Upper lobe of left lung (tissue), 6 donors: ENCODE measurements around the gene ANKFN1. TPM values are rescaled to one million over a fixed set of nuclear protein-coding genes. Genes with fewer than 3 reads are reported as not detected.

Experiments used
- ATAC-seq, 2 donors: fragments of 200-7000 bp; cut with Tn5 transposase; one replicate each; pipeline ENCODE4 v1.9.1; 2022; ENCODE audit warnings: mild to moderate bottlenecking in 2 of 2, moderate library complexity in 2 of 2; ENCODE audit not compliant: low FRiP score in 2 of 2
- DNase-seq, 2 donors: peaks; one replicate each; pipeline ENCODE4 v3.0.0-alpha.2; 2019 to 2020
- H3K27ac ChIP-seq, 4 donors: fragments of 200-600 bp; sonication (generic); one replicate each; pipeline ENCODE4 v1.5.1; 2016 to 2019
- H3K27me3 ChIP-seq, 4 donors: fragments of 200-600 bp; sonication (generic); one replicate each; pipeline ENCODE4 v1.5.1; 2017 to 2019
- H3K36me3 ChIP-seq, 4 donors: fragments of 200-600 bp; sonication (generic); one replicate each; pipeline ENCODE4 v1.5.1; 2016 to 2019
- H3K4me1 ChIP-seq, 4 donors: fragments of 200-600 bp; sonication (generic); one replicate each; pipeline ENCODE4 v1.5.1; 2018 to 2019
- H3K4me3 ChIP-seq, 4 donors: fragments of 200-600 bp; sonication (generic); one replicate each; pipeline ENCODE4 v1.5.1; 2017 to 2019; ENCODE audit warnings: mild to moderate bottlenecking in 2 of 4, moderate library complexity in 1 of 4
- H3K9me3 ChIP-seq, 4 donors: fragments of 200-600 bp; sonication (generic); one replicate each; pipeline ENCODE4 v1.5.1; 2018 to 2019
- CTCF ChIP-seq, 6 experiments: fragments of 450-650 bp in 4 of 6; fragments of 200-600 bp in 2 of 6; sonication (generic) in 2 of 6; IDR thresholded peaks; one replicate each; pipeline ENCODE4 v1.5.1; 2016 to 2019; ENCODE audit warnings: antibody characterized with exemption in 6 of 6
- EP300 ChIP-seq, 4 donors: sonication (generic); formaldehyde crosslinking; IDR thresholded peaks; one replicate each; pipeline ENCODE4 v1.5.1; 2017; ENCODE audit warnings: antibody characterized with exemption in 4 of 4, control low read depth in 2 of 4
- POLR2A ChIP-seq, 4 donors: fragments of 450-650 bp; IDR thresholded peaks; one replicate each; pipeline ENCODE4 v1.5.1; 2016 to 2017; ENCODE audit warnings: antibody characterized with exemption in 4 of 4, mild to moderate bottlenecking in 2 of 4
- POLR2AphosphoS5 ChIP-seq, 2 donors: sonication (generic); formaldehyde crosslinking; IDR thresholded peaks; one replicate each; pipeline ENCODE4 v1.5.1; 2017; ENCODE audit warnings: antibody characterized with exemption in 2 of 2
- WGBS, 2 donors: methylation state at CpG; one replicate each; pipeline ENCODE4 v1.1.5; 2017 to 2018; 5-methylcytosine and 5-hydroxymethylcytosine counted together
- total RNA-seq, 6 donors: library from RNA; depleted of rRNA in 4 of 6; stranded (reverse); fragments of >200 nt in 4 of 6; gene quantifications; one replicate each; pipeline versions ENCODE4 v1.1.0 to v1.2.1, GENCODE V29; 2016 to 2021
- donor health status: DM: no; HTN: no; CAD: no; lungs with moderate emphysema.
- donor health status: DM: no; HTN: yes; CAD: no; lungs with severe emphysema.

Gene ANKFN1
- total RNA-seq, 6 donors from 2014 or later = 0.55 to 14.4 (median 2.6) TPM

GRCh38 chr17:56451629-56452028 is 298.4 kb downstream of the ANKFN1 start:
- Histone ChIP-seq H3K4me3 (no peak overlapping the region), H3K27ac (no peak overlapping the region), H3K4me1 (no peaks in the 10 kb centered on the region), H3K36me3 (no peaks in the 10 kb centered on the region), H3K27me3 (no peaks in the 10 kb centered on the region), H3K9me3 (no peaks in the 10 kb centered on the region)
- ATAC-seq (no peak), DNase-seq (no peak)
- WGBS, 2 donors = 94 to 96% methylated on average over 1 of the region's 1 CpG
- TF ChIP-seq POLR2A (IDR thresholded peaks at IDR 0.05) (no peak), EP300 (IDR thresholded peaks at IDR 0.05) (no peak), CTCF (IDR thresholded peaks at IDR 0.05) (no peak), POLR2AphosphoS5 (IDR thresholded peaks at IDR 0.05) (no peak)

DNA sequence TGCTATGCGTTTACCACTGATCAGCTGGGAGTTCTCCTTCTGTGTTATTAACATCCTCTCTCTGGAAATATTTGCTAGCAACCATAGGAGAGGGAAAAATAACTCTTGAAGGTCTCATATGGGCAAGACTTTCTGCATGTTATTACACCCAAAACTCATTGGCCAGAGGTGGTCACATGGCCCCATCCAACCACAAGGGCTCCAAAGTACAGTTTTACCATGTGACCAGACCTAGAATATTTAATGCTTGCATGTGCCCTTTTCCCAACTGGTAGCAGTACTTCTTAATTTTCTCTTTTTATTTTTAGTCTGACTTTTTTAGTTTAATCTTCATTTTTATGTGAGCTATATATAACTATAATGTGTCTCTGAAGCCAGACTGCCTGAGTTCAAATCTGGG is 299.2 kb downstream of the ANKFN1 start:
- no peak overlapping the region for H3K27ac ChIP-seq
- no peaks in the 10 kb centered on the region for H3K4me1 ChIP-seq
- TF ChIP-seq POLR2A (IDR thresholded peaks at IDR 0.05) (no peak), CTCF (IDR thresholded peaks at IDR 0.05) (no peak), POLR2AphosphoS5 (IDR thresholded peaks at IDR 0.05) (no peak), EP300 (IDR thresholded peaks at IDR 0.05) (no peak)
- no peaks in the 10 kb centered on the region for H3K9me3 ChIP-seq
- no peaks in the 10 kb centered on the region for H3K27me3 ChIP-seq
- H3K4me3 ChIP-seq = no peak overlapping the region
- 73 to 81% methylated on average over 1 of the region's 1 CpG for WGBS, 2 donors
- ATAC-seq (no peak), DNase-seq (no peak)
- H3K36me3 ChIP-seq = no peaks in the 10 kb centered on the region

DNA sequence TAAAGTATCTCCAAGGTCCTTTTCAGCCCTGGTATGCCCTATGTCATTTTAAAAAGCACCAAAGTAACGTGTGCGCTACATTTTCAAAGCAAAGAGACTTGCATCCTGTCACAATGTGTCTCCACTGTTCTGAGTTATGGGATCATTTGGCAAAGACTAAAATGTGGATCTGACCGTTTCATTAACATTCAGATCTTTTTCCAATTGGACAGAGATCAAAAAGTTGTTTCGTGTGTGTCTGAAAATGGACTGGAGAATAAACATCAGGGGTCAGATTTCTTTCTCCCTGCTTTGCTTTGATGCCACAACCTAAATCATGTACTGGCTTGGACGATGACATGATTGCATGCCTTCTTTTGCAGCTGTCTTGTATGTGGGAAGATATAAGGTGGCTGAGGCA is 304.2 kb downstream of the ANKFN1 start:
- no peak for DNase-seq
- Histone ChIP-seq H3K36me3 (no peaks in the 10 kb centered on the region), H3K27ac (no peak overlapping the region), H3K4me1 (no peaks in the 10 kb centered on the region), H3K9me3 (no peaks in the 10 kb centered on the region), H3K4me3 (no peak overlapping the region), H3K27me3 (no peaks in the 10 kb centered on the region)
- no peak for TF ChIP-seq CTCF (IDR thresholded peaks at IDR 0.05)
- ATAC-seq = no peak
- WGBS, 2 donors = 61 to 80% methylated on average over 5 of the region's 5 CpGs

DNA sequence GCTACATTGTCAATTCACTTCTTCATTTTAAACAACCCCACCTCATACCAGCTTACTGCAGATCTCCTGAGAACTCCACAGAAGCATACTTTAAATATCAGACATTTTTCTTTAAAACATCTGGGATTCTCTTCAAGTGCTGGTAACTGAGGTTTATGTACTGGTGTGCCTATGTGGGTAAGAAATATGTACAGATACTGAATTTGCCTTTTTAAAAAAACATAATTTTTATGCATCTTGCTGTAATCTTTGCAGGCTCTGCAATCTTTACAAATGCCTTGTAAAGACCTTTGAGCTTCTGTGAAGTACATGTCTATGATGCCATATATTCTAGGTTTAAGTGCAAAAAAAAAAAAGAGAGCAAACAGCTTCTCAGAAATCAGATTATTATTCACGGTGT is 312.6 kb downstream of the ANKFN1 start:
- ATAC-seq = no peak
- no peaks in the 10 kb centered on the region for H3K27me3 ChIP-seq
- H3K4me1 ChIP-seq = no peaks in the 10 kb centered on the region
- no peaks in the 10 kb centered on the region for H3K36me3 ChIP-seq
- H3K27ac ChIP-seq = no peak overlapping the region
- no peak overlapping the region for H3K4me3 ChIP-seq
- 82 to 94% methylated on average over 1 of the region's 1 CpG for WGBS, 2 donors
- H3K9me3 ChIP-seq = no peaks in the 10 kb centered on the region
- no peak for DNase-seq
- no peak for TF ChIP-seq CTCF (IDR thresholded peaks at IDR 0.05)
- TF ChIP-seq POLR2AphosphoS5 (IDR thresholded peaks at IDR 0.05) = no peak
- no peak for TF ChIP-seq EP300 (IDR thresholded peaks at IDR 0.05)
- TF ChIP-seq POLR2A (IDR thresholded peaks at IDR 0.05) = no peak

DNA sequence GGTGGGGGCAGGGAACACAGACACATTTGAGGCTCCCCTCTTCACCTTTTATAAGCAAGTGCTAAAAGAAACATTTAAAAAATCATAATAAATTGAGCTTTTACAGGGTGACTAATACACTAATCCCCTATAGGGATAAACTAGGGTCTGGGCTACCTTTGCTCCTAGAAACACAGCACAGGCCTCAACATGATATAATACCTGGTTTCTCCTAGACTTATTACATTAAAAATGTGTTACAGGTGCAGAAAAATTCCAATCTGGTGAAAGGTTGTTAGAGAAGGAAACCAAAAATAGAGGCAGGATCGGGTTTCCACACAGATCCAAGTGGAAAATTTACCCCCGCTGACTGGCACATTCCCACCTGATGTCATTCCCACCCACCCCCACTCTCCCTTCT is 315.6 kb downstream of the ANKFN1 start:
- H3K4me3 ChIP-seq = no peak overlapping the region
- WGBS, 2 donors = 78 to 86% methylated on average over 2 of the region's 2 CpGs
- no peaks in the 10 kb centered on the region for H3K9me3 ChIP-seq
- no peaks in the 10 kb centered on the region for H3K4me1 ChIP-seq
- no peak for TF ChIP-seq CTCF (IDR thresholded peaks at IDR 0.05)
- TF ChIP-seq POLR2A (IDR thresholded peaks at IDR 0.05) = no peak
- no peak for TF ChIP-seq EP300 (IDR thresholded peaks at IDR 0.05)
- no peak for TF ChIP-seq POLR2AphosphoS5 (IDR thresholded peaks at IDR 0.05)
- no peaks in the 10 kb centered on the region for H3K27me3 ChIP-seq
- H3K36me3 ChIP-seq = no peaks in the 10 kb centered on the region
- ATAC-seq = no peak
- DNase-seq = no peak
- H3K27ac ChIP-seq = no peak overlapping the region
